ENCODE measurements around the gene RBP5.
A peak's percentile ranks its signal among the peaks of the same experiment; 100 is the strongest.

RBP5 gene

GRCh38 chr12:7109572-7109920 lies 19.1 kb downstream of the RBP5 start:
- TF ChIP-seq, protein P1, sequence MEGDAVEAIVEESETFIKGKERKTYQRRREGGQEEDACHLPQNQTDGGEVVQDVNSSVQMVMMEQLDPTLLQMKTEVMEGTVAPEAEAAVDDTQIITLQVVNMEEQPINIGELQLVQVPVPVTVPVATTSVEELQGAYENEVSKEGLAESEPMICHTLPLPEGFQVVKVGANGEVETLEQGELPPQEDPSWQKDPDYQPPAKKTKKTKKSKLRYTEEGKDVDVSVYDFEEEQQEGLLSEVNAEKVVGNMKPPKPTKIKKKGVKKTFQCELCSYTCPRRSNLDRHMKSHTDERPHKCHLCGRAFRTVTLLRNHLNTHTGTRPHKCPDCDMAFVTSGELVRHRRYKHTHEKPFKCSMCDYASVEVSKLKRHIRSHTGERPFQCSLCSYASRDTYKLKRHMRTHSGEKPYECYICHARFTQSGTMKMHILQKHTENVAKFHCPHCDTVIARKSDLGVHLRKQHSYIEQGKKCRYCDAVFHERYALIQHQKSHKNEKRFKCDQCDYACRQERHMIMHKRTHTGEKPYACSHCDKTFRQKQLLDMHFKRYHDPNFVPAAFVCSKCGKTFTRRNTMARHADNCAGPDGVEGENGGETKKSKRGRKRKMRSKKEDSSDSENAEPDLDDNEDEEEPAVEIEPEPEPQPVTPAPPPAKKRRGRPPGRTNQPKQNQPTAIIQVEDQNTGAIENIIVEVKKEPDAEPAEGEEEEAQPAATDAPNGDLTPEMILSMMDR (IDR thresholded peaks at IDR 0.05), result no peak

DNA sequence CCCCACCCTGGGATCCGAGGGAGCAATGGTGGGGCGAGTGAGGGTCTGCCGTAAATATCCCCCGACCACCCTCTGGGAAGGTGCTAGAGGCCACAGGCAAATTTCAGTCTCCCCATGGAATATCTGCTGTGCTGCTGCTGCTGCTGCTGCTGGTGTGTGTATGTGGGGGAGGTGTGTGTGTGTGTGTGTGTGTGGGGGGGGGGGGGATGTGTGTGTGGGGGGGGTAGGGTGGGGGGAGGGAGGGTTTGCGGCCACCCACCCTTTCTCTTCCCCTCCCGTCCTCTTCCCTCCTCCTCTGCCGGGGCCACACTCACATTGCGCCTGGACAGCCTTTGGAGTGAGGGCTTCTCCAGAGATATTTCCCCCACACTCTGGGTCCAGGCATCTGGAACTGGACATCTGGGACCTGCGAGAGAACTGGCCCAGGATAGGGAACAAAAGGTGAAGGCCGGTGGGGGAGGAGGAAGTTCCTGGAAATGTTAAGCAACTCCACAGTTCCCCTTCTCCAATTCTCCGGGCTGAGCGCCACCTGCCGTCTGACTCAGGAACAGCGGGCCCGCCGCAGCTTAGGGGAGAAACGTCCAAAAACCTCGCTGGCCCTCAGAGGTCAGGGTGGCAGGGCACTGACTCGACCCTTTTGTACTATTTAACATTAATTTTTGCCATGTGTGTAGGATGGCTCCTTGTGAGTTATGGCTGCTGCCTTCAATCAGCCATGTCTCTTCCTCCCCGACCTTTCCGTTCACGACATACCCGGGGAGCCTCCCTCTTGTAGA lies 19.7 kb downstream of the RBP5 start, which contains the start of gene C1RL:
TSS of gene C1RL (minus strand) at position 419 of the 776 bp plus-strand sequence. CDS start at position 385, 34 bp downstream.
- TF ChIP-seq, protein P1 (IDR thresholded peaks at IDR 0.05), result peak; percentile 98

GRCh38 chr12:7108003-7108795 lies 20.5 kb downstream of the RBP5 start:
- TF ChIP-seq, protein P1 (IDR thresholded peaks at IDR 0.05), result no peak

DNA sequence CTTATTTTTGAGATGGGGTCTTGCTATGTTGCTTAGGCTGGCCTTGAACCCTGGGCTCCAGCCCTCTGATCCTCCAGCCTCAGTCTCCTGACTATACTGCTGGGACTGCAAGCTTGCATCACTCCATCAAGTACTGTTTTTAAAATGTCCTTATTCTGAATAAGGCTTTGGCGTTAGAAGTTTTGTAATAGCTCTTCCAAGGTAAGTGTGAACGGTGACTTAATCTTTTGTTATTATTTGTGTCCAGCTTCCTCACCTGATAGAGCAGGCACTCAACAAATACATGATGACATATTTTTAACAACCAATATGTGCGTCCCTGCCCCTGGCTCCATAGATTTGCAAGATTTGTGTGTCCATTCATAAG lies 21.1 kb downstream of the RBP5 start:
- TF ChIP-seq, protein P1 (IDR thresholded peaks at IDR 0.05), result no peak

GRCh38 chr12:7106082-7106481 lies 22.6 kb downstream of the RBP5 start:
- TF ChIP-seq, protein P1 (IDR thresholded peaks at IDR 0.05), result no peak

- TF ChIP-seq, protein P1 (IDR thresholded peaks at IDR 0.05), result no peak
These were observed 24.7 kb downstream of the RBP5 start for GRCh38 chr12:7103837-7104584.

- TF ChIP-seq, protein P1 (IDR thresholded peaks at IDR 0.05), result no peak
These were observed 26.1 kb downstream of the RBP5 start for GRCh38 chr12:7102582-7102981.

Data from LNCAP (cell line).